Suprapubic skin (tissue), 3 donors: ENCODE measurements around the gene RABEP1.

Experiments used
- CTCF ChIP-seq, 2 donors: fragments of 200-600 bp in 1 of 2; fragments of 450-650 bp in 1 of 2; sonication (generic) in 1 of 2; IDR thresholded peaks; one replicate each; pipeline ENCODE4 v1.5.1; 2016 to 2019; ENCODE audit warnings: antibody characterized with exemption in 2 of 2, mild to moderate bottlenecking in 1 of 2, moderate library complexity in 1 of 2
- POLR2AphosphoS5 ChIP-seq, 3 donors: sonication (generic); formaldehyde crosslinking; IDR thresholded peaks; one replicate each; pipeline ENCODE4 v1.6.1; 2017; ENCODE audit warnings: antibody characterized with exemption in 3 of 3

- TF ChIP-seq POLR2AphosphoS5 (IDR thresholded peaks at IDR 0.05): no peak
- TF ChIP-seq CTCF (IDR thresholded peaks at IDR 0.05): no peak
Measured at GRCh38 chr17:5234645-5235576, 47.2 kb upstream of the RABEP1 start, which contains the start of gene SCIMP.
